ENCODE measurements around the gene KCNJ3. TPM values are rescaled to one million over a fixed set of nuclear protein-coding genes. Genes with fewer than 3 reads are reported as not detected.

Gene KCNJ3
- total RNA-seq, 1 experiment from 2014 or later: not detected

- Histone ChIP-seq H3K27me3 (replicated peaks; ENCODE audit: insufficient read depth, low read depth, low read length, poor library complexity) (no peaks in the 10 kb centered on the region), H3K36me3 (ENCODE audit: insufficient read depth, low read length, poor library complexity, severe bottlenecking) (no peaks in the 10 kb centered on the region), H3K4me3 (ENCODE audit: low read depth, low read length, poor library complexity, severe bottlenecking) (no peak overlapping the region), H3K4me1 (ENCODE audit: insufficient read depth, low read length, poor library complexity, severe bottlenecking) (no peaks in the 10 kb centered on the region), H3K27ac (ENCODE audit: low read depth, low read length, poor library complexity, severe bottlenecking) (no peak overlapping the region), H3K9me3 (ENCODE audit: low read depth, low read length, poor library complexity, severe bottlenecking) (no peaks in the 10 kb centered on the region)
- BruUV-seq (replicated peaks): no TSS peak
- no peak for DNase-seq (ENCODE audit: low spot score)
- intact Hi-C loops (cut with micrococcal nuclease; ENCODE audit: unreplicated experiment): no loop called here
- ChIA-PET POLR2A (ENCODE audit: low non-redundant PET) (no interaction called here), CTCF (no interaction called here)
- TF ChIP-seq CTCF (conservative IDR thresholded peaks at IDR 0.05; ENCODE audit: low read depth, low read length): no peak
- no peak for TF ChIP-seq EZH2 (IDR thresholded peaks at IDR 0.05; ENCODE audit: borderline replicate concordance, low read depth, low read length, poor library complexity, severe bottlenecking)
Measured at GRCh38 chr2:154664248-154664647, 34.2 kb upstream of the KCNJ3 start.

GRCh38 chr2:154670083-154670482 lies 28.4 kb upstream of the KCNJ3 start:
- no peak for TF ChIP-seq EZH2 (IDR thresholded peaks at IDR 0.05; ENCODE audit: borderline replicate concordance, low read depth, low read length, poor library complexity, severe bottlenecking)
- no peak for TF ChIP-seq CTCF (conservative IDR thresholded peaks at IDR 0.05; ENCODE audit: low read depth, low read length)
- POLR2A ChIA-PET (ENCODE audit: low non-redundant PET): no interaction called here
- no peaks in the 10 kb centered on the region for H3K27me3 ChIP-seq (replicated peaks; ENCODE audit: insufficient read depth, low read depth, low read length, poor library complexity)
- no peak overlapping the region for H3K27ac ChIP-seq (ENCODE audit: low read depth, low read length, poor library complexity, severe bottlenecking)
- no peak overlapping the region for H3K4me3 ChIP-seq (ENCODE audit: low read depth, low read length, poor library complexity, severe bottlenecking)
- no peak for DNase-seq (ENCODE audit: low spot score)
- no TSS peak for BruUV-seq (replicated peaks)
- CTCF ChIA-PET: no interaction called here
- no peaks in the 10 kb centered on the region for H3K36me3 ChIP-seq (ENCODE audit: insufficient read depth, low read length, poor library complexity, severe bottlenecking)
- H3K4me1 ChIP-seq (ENCODE audit: insufficient read depth, low read length, poor library complexity, severe bottlenecking): no peaks in the 10 kb centered on the region
- intact Hi-C loops (cut with micrococcal nuclease; ENCODE audit: unreplicated experiment): no loop called here
- no peaks in the 10 kb centered on the region for H3K9me3 ChIP-seq (ENCODE audit: low read depth, low read length, poor library complexity, severe bottlenecking)

- Histone ChIP-seq H3K27ac (ENCODE audit: low read depth, low read length, poor library complexity, severe bottlenecking) (no peak overlapping the region), H3K4me3 (ENCODE audit: low read depth, low read length, poor library complexity, severe bottlenecking) (no peak overlapping the region), H3K9me3 (ENCODE audit: low read depth, low read length, poor library complexity, severe bottlenecking) (no peaks in the 10 kb centered on the region), H3K36me3 (ENCODE audit: insufficient read depth, low read length, poor library complexity, severe bottlenecking) (no peaks in the 10 kb centered on the region), H3K27me3 (replicated peaks; ENCODE audit: insufficient read depth, low read depth, low read length, poor library complexity) (no peaks in the 10 kb centered on the region), H3K4me1 (ENCODE audit: insufficient read depth, low read length, poor library complexity, severe bottlenecking) (no peaks in the 10 kb centered on the region)
- intact Hi-C loops (cut with micrococcal nuclease; ENCODE audit: unreplicated experiment): no loop called here
- ChIA-PET CTCF (no interaction called here), POLR2A (ENCODE audit: low non-redundant PET) (no interaction called here)
- DNase-seq (ENCODE audit: low spot score): no peak
- BruUV-seq (replicated peaks): no TSS peak
- TF ChIP-seq CTCF (conservative IDR thresholded peaks at IDR 0.05; ENCODE audit: low read depth, low read length) (no peak), EZH2 (IDR thresholded peaks at IDR 0.05; ENCODE audit: borderline replicate concordance, low read depth, low read length, poor library complexity, severe bottlenecking) (no peak)
Measured at GRCh38 chr2:154673694-154674093, 24.8 kb upstream of the KCNJ3 start.

Measured in A673 (cell line).